Psoas muscle (tissue), 8 donors: ENCODE measurements around the gene NUP98. TPM values are rescaled to one million over a fixed set of nuclear protein-coding genes. Genes with fewer than 3 reads are reported as not detected.

Source experiments
- ATAC-seq, 4 donors: fragments of 200-7000 bp; cut with Tn5 transposase; one replicate each; pipeline ENCODE4 v1.9.1; 2020; ENCODE audit warnings: moderate library complexity in 3 of 4, mild to moderate bottlenecking in 2 of 4
- DNase-seq, 2 donors: peaks; one replicate each; pipeline ENCODE4 v3.0.0-alpha.2; 2020
- H3K27ac ChIP-seq: fragments of 200-600 bp; one replicate; pipeline ENCODE4 v1.8.0; 2022
- H3K27me3 ChIP-seq, 3 donors: fragments of 200-600 bp in 1 of 3; one replicate each; pipeline versions ENCODE4 v1.6.1 to v1.8.0; 2013 to 2022; ENCODE audit warnings: low read length in 2 of 3, mild to moderate bottlenecking in 2 of 3, moderate library complexity in 1 of 3; ENCODE audit not compliant: insufficient read depth in 3 of 3
- H3K36me3 ChIP-seq, 2 donors: fragments of 200-600 bp in 1 of 2; one replicate each; pipeline versions ENCODE4 v1.6.1 to v1.8.0; 2013 to 2022; ENCODE audit warnings: low read depth in 1 of 2, mild to moderate bottlenecking in 1 of 2, moderate library complexity in 1 of 2; ENCODE audit not compliant: insufficient read depth in 1 of 2
- H3K4me1 ChIP-seq: fragments of 200-600 bp; one replicate; pipeline ENCODE4 v1.8.0; 2022
- H3K4me3 ChIP-seq: fragments of 200-600 bp; one replicate; pipeline ENCODE4 v1.8.0; 2022; ENCODE audit warnings: mild to moderate bottlenecking
- H3K9me3 ChIP-seq: fragments of 200-600 bp; one replicate; pipeline ENCODE4 v1.8.0; 2022
- CTCF ChIP-seq: fragments of 200-600 bp; IDR thresholded peaks from one replicate; pipeline ENCODE4 v1.8.0; 2022; ENCODE audit warnings: antibody characterized with exemption
- WGBS, 3 donors: extraction: QIAGEN DNeasy Blood & Tissue Kit; methylation state at CpG; one replicate each; pipeline versions ENCODE4 v1.1.6 to v1.1.7; 2013; 5-methylcytosine and 5-hydroxymethylcytosine counted together
- intact Hi-C, 2 donors: fragments of 100-400 bp; cut with DNase I; formaldehyde crosslinking; loops; one replicate each; pipeline versions ENCODE4 v1.11.0 to v1.14.2; 2022
- polyA plus RNA-seq, 3 donors: library from polyadenylated mRNA; stranded (reverse); fragments of 200-250 nt; gene quantifications; one replicate each; pipeline ENCODE4 v1.2.3, GENCODE V29; 2013
- total RNA-seq, 4 donors: library from RNA; stranded (reverse); fragmentation: NEBNext Ultra II Directional in 2 of 4; extraction: Animal tissue kit (Norgen Biotek cat#: 25700) in 2 of 4; gene quantifications; one replicate each; pipeline versions ENCODE4 v1.2.1 to v1.2.4, GENCODE V29; 2021 to 2023
- donor health status: healthy with polysubstance abuse.
- donor health status: DM: no; HTN: no; CAD: no; lungs with moderate emphysema.
- donor health status: Bipolar disorder and iron deficiency.
- donor health status: healthy.
- donor health status: DM: yes; HTN: yes; CAD: no.
- donor health status: DM: no; HTN: no; CAD: no.
- donor health status: DM: no; HTN: no; CAD: no.
- donor health status: DM: yes; HTN: yes; CAD: no.

The NUP98 gene
- total and polyA plus RNA-seq, 7 donors: 25.9 to 85.1 (median 59.3) TPM

DNA sequence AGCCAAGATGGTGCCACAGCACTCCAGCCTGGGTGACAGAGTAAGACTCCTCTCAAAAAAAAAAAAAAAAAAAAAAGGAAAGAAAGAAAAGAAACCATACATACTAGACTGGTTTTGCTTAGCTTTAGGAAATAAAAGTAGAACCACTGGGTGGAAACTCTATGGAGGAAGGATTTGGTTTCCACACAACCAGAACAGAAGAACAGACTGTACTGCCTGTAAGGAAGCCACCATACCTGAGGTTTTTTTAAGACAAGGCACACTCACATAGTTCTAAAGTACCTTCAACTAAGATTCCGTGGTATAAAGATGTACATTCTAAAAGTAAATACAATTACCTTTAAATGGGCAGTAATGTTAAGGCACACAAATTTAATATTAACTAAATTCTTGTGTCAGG is 58.6 kb downstream of the NUP98 start:
- ATAC-seq (peak in 2 of 4 donors; percentile 50 to 70), DNase-seq (no peak)
- WGBS, 3 donors: 55 to 97% (median 92%) methylated on average over 1 of the region's 1 CpG
- H3K4me3 ChIP-seq: no peak overlapping the region
- intact Hi-C loops: no loop called here
- no peaks in the 10 kb centered on the region for H3K27me3 ChIP-seq
- H3K27ac ChIP-seq: no peak overlapping the region
- peaks cover 8% of the 10 kb centered on the region for H3K4me1 ChIP-seq
- no peaks in the 10 kb centered on the region for H3K9me3 ChIP-seq
- TF ChIP-seq CTCF: no peak
- H3K36me3 ChIP-seq: peaks cover 12 to 95% of the 10 kb centered on the region in 2 donors

DNA sequence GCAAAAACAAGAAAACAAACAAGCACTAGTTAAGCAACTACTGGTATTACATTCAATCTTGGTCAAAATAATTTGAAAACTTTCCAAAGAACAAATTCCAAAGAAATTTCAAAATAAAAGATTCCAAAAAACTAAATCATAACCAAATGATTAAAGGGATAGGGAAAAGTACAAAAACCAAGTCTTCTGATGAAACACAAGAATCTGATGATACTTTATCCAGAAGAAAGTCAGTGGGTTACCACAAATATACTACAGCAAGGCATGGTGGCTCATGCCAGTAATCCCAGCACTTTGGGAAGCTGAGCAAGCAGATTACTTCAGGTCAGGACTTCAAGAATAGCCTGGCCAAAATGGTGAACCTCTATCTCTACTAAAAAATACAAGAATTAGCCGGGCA is 59.1 kb downstream of the NUP98 start:
- H3K4me3 ChIP-seq: no peak overlapping the region
- peaks cover 8% of the 10 kb centered on the region for H3K4me1 ChIP-seq
- no peaks in the 10 kb centered on the region for H3K9me3 ChIP-seq
- no peak overlapping the region for H3K27ac ChIP-seq
- TF ChIP-seq CTCF: no peak
- ATAC-seq: peak in 3 of 4 donors; percentile 33 to 44 (median 37)
- intact Hi-C loops: no loop called here
- WGBS, 3 donors: 93 to 100% (median 95%) methylated on average over 1 of the region's 1 CpG
- H3K27me3 ChIP-seq: no peaks in the 10 kb centered on the region
- no peak for DNase-seq
- peaks cover 12 to 95% of the 10 kb centered on the region in 2 donors for H3K36me3 ChIP-seq

- Histone ChIP-seq H3K36me3 (peaks cover 8 to 95% of the 10 kb centered on the region in 2 donors), H3K27me3 (no peaks in the 10 kb centered on the region), H3K27ac (no peak overlapping the region), H3K4me3 (no peak overlapping the region), H3K9me3 (no peaks in the 10 kb centered on the region), H3K4me1 (peaks cover 8% of the 10 kb centered on the region)
- intact Hi-C loops: no loop called here
- 87 to 91% (median 90%) methylated on average over 11 of the region's 11 CpGs for WGBS, 3 donors
- DNase-seq (no peak), ATAC-seq (no peak)
- TF ChIP-seq CTCF: no peak
These were observed 59.9 kb downstream of the NUP98 start for GRCh38 chr11:3737386-3737933.

GRCh38 chr11:3736816-3737215 is 60.5 kb downstream of the NUP98 start:
- H3K27ac ChIP-seq: no peak overlapping the region
- H3K27me3 ChIP-seq: no peaks in the 10 kb centered on the region
- peaks cover 8% of the 10 kb centered on the region for H3K4me1 ChIP-seq
- no peak for DNase-seq
- no peak for ATAC-seq
- TF ChIP-seq CTCF: no peak
- peaks cover 8 to 95% of the 10 kb centered on the region in 2 donors for H3K36me3 ChIP-seq
- intact Hi-C loops: no loop called here
- H3K9me3 ChIP-seq: no peaks in the 10 kb centered on the region
- H3K4me3 ChIP-seq: no peak overlapping the region

GRCh38 chr11:3735827-3736226 is 61.5 kb downstream of the NUP98 start:
- Histone ChIP-seq H3K9me3 (no peaks in the 10 kb centered on the region), H3K27me3 (no peaks in the 10 kb centered on the region), H3K4me1 (peaks cover 8% of the 10 kb centered on the region), H3K36me3 (peaks cover 8 to 96% of the 10 kb centered on the region in 2 donors), H3K4me3 (no peak overlapping the region), H3K27ac (no peak overlapping the region)
- TF ChIP-seq CTCF: no peak
- DNase-seq (no peak), ATAC-seq (no peak)
- WGBS, 3 donors: 95 to 97% (median 95%) methylated on average over 4 of the region's 4 CpGs
- intact Hi-C loops: no loop called here
